Stomach (tissue), 4 donors: ENCODE results near the gene PMS1.

Experiments
- EP300 ChIP-seq: sonication (generic); formaldehyde crosslinking; IDR thresholded peaks from one replicate; pipeline ENCODE4 v1.6.1; 2017; ENCODE audit warnings: antibody characterized with exemption
- POLR2A ChIP-seq, 4 donors: fragments of 450-650 bp; IDR thresholded peaks; one replicate each; pipeline ENCODE4 v1.6.1; 2016; ENCODE audit warnings: antibody characterized with exemption in 4 of 4, control low read depth in 2 of 4, mild to moderate bottlenecking in 1 of 4, moderate library complexity in 1 of 4
- POLR2AphosphoS5 ChIP-seq, 3 donors: sonication (generic); formaldehyde crosslinking; IDR thresholded peaks; one replicate each; pipeline ENCODE4 v1.6.1; 2016; ENCODE audit warnings: antibody characterized with exemption in 3 of 3
- TF ChIP-seq, protein P1 (sequence below), 7 experiments: fragments of 450-650 bp in 4 of 7; fragments of 200-600 bp in 3 of 7; sonication (generic) in 3 of 7; IDR thresholded peaks; one replicate each; pipeline ENCODE4 v1.5.1; 2016 to 2019; ENCODE audit warnings: antibody characterized with exemption in 7 of 7, control low read depth in 2 of 7, mild to moderate bottlenecking in 1 of 7

DNA sequence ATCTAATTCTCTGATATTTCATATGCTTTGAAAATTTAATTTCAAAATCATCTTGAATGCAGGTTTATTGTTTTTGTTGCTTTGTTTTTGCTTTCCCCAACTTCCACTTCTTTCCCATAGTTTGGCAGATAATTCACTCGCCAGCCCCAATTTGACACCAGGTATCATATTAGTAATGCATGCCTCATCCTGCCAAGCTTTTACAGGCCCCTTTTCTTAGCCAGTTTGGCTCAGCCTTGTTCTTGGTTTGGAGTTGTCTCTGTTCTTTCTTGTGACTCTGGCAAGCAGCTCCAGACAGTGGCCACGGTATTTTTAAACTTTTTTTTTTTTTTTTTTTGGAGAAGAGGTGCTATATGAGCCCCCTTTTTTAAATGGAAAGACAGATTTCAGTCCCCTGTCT lies 65.3 kb downstream of the PMS1 start:
- TF ChIP-seq, protein P1, sequence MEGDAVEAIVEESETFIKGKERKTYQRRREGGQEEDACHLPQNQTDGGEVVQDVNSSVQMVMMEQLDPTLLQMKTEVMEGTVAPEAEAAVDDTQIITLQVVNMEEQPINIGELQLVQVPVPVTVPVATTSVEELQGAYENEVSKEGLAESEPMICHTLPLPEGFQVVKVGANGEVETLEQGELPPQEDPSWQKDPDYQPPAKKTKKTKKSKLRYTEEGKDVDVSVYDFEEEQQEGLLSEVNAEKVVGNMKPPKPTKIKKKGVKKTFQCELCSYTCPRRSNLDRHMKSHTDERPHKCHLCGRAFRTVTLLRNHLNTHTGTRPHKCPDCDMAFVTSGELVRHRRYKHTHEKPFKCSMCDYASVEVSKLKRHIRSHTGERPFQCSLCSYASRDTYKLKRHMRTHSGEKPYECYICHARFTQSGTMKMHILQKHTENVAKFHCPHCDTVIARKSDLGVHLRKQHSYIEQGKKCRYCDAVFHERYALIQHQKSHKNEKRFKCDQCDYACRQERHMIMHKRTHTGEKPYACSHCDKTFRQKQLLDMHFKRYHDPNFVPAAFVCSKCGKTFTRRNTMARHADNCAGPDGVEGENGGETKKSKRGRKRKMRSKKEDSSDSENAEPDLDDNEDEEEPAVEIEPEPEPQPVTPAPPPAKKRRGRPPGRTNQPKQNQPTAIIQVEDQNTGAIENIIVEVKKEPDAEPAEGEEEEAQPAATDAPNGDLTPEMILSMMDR (IDR thresholded peaks at IDR 0.05), result no peak
- no peak for TF ChIP-seq EP300
- TF ChIP-seq POLR2A (IDR thresholded peaks at IDR 0.05), result no peak
- no peak for TF ChIP-seq POLR2AphosphoS5 (IDR thresholded peaks at IDR 0.05)
